UCSD-AML1 (cell line): ENCODE results near the gene TNFRSF19.

Experiments used
- DNase-seq: peaks from one replicate; lab custom pipeline; 2025; ENCODE audit not compliant: unreplicated experiment; lab: John Stamatoyannopoulos, UW

TNFRSF19 gene

GRCh38 chr13:23600534-23600933 lies 30.3 kb downstream of the TNFRSF19 start:
- DNase-seq, result no peak

GRCh38 chr13:23605831-23606230 lies 35.6 kb downstream of the TNFRSF19 start:
- no peak for DNase-seq

DNA sequence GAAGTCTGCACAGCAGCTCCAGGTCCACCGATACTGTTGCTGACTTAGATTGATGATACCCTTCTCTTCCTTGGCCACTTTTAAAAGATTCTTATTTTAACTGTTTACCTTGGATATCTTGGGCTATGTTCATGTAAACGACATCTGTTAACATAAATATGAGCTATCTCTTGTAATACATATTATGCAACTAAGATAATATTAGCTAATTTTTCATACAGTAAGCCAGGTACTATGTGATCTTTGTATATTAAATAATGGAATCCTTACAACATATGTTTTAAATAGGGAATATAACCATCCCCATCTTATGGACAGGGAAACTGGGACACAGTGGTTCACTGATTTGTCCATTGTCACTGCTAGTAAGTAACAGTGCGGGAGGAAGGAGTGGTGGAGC lies 37.9 kb downstream of the TNFRSF19 start:
- no peak for DNase-seq

DNA sequence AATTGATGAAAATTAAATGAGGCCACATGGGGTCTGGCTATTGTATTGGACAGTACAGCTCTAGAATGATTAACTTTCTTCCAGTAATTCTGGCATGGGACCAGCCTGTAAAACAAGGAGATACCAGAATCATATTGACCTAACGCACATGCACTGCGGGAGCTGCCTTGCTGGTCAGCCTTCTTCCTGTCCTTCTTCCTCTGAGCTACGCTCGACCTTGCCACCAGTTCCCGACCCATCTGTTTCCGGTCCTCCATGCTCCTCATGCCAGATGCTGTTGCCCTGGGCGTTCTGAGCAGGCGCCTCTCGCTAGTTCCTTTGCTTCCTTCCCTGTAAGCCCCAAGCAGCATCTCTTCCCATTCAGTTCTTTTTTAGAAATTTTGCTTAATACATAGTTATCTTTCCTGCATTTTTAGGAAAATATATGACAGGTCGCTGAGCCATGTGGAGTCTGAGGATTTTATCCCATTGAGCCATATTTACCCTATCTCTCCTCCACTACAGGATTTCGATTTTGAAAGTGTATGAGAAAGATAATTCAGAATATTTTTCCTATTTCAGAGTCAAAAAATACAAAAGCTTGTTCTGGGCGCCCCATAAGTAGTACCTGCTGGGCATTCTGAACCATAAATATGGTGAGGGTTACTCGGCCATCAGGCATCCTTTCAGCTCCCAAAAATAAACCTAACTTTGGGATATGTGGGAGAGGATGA lies 38.6 kb downstream of the TNFRSF19 start:
- peak; percentile 70 for DNase-seq

GRCh38 chr13:23609414-23609760 lies 39.2 kb downstream of the TNFRSF19 start:
- DNase-seq, result no peak

- DNase-seq, result no peak
Measured at GRCh38 chr13:23609874-23610576, 39.8 kb downstream of the TNFRSF19 start.

DNA sequence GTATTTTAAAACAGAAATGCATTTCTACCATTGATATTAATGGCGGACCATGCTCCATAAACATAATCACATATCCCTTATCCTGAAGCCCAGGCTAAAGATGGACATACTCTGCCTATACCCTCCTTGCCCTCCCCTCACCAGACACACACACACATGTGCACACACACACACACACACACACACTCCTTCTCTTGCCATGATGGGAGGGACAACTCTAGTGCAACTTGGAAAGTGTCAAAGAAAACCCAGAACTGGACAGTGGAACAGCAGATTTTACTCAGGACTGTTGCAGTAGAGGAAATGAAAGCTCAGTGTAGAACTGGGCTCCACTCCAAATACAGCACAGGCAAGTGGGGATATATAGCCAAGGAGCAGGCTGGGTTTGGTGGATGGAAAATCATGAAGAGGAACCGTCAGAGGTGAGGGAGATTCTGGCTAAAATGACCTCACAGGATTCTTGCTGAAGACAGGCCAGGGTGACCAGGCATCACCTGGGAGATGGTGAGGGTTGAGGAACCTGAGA lies 40.8 kb downstream of the TNFRSF19 start:
- DNase-seq, result no peak

DNA sequence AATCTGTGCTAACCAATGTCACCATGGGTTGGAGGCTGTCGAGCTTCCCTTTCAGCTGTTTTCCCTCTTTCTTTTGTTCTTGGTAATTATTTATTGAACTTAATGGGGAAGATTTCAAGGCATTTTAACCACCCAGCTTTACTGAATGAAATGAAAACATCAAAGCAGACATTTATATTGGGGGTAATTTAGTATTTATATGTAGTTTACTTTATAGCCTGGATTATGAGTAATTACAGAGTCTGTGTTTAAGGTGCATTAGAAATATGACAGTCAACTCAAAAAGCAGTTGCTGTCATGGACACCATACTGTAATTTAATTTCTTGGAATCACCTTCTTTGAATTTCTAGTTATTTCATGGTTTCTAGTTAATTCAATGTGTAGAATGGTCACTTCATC lies 42.0 kb downstream of the TNFRSF19 start:
- no peak for DNase-seq

DNA sequence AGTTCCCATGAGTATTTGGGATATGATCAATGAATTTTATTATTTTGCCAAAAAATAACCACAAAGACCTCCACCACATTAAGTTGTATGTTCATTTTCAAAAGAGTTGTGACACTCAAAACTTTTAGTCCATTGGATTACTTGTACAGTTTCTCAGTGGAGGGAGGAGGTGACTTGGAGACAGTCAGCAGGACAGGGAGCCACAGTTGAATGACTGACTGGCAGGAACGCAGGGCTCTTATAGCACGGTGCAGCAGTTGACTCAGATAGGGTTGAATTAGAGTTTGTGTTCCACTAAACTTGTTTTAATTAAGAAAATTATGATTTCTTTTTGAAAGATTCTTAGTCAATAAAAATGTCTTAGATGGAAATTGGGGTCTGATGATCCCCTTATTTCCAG lies 42.5 kb downstream of the TNFRSF19 start:
- DNase-seq, result no peak

- DNase-seq, result no peak
Measured at GRCh38 chr13:23613596-23613995, 43.4 kb downstream of the TNFRSF19 start.

- no peak for DNase-seq
Measured at GRCh38 chr13:23615395-23616081, 45.3 kb downstream of the TNFRSF19 start.

DNA sequence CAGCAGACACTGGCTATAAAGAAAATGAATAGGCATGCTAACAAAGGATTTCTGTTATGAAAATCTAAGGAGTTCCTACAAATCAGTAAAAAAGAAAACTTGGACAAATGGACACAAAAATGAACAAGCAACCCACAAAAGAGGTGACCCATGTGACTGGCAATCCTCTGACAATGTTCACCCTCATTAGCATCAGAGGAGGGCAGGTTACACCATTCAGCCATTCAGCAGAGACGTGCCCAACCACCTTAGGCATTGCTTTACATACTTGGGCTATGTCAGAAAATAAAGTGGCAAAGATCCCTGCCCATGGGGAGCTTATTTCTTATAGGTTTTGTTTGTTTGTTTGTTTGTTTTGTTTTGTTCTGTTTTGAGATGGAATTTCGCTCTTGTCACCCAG lies 46.0 kb downstream of the TNFRSF19 start:
- no peak for DNase-seq

DNA sequence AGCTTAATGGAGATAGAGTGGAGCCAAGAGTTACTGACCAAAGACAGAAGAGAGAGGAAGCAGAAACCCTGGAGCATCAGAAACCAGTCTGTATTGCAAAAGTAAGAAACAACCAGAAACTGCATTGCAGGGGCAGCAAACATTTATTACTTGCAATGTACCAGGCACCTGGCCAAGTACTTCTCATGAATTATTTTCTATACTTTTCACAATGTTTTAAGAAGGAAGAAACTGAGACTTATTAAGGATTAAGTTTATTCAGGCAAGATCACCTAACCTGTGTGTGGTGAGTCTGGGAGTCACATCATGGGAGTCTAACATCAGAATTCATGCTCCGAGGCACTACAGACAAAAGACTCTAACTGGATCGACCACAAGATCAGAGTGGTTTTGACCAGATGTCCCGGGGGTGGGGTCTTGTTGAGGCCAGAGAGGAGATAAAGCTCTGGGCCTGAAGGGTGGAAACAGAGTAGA lies 47.4 kb downstream of the TNFRSF19 start:
- DNase-seq, result no peak

DNA sequence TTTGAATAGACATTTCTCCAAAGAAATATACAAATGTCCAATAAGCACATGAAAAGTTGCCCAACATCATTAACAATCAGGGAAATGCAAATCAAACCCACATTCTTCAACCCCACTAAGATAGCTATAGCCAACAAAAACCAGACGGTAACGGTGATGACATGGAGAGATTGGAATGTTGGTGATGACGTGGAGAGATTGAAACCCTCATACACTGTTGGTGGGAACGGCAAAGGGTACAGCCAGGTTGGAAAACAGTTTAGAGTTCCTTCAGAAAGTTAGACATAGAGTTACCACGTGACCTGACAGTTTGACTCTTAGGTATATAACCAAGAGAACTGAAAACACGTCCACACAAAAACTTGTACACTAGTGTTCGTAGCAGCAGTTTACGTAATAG lies 48.1 kb downstream of the TNFRSF19 start:
- no peak for DNase-seq

DNA sequence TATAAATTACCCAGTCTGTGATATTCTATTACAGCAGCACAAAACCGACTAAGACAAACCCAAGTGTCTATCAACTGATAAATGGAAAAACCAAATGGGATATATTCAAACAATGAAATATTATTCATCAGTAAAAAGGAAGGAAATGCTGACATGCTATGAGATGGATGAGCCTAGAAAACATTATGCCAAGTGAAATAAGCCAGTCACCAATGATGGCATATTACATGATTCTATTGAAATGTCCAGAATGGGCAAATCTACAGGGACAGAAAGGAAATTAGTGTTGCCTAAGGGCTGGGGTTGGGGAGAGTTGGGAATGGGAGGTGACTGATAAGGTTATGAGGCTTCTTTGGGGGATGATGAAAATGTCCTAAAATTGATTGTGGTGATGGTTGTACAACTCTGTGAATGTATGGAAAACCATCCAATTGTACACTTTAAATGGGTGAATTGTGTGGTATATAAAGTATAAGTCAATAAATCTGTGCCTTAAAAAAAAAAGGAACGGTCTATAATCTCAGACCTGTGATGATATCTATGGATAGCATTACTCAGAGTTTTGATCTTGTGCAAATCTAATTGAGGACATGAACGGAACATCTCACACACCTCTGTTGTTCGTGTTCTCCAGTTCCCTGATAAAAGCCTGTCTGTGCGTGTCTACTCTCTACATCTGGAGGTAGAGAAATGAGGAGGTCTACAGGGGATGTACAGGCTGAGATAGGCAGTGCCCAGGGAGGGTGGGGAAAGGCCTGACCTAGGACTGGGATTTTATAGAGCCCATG lies 49.0 kb downstream of the TNFRSF19 start:
- DNase-seq, result no peak

GRCh38 chr13:23620211-23620610 lies 50.0 kb downstream of the TNFRSF19 start:
- no peak for DNase-seq

- DNase-seq, result no peak
Measured at GRCh38 chr13:23620613-23621315, 50.6 kb downstream of the TNFRSF19 start.

GRCh38 chr13:23621316-23621645 lies 51.1 kb downstream of the TNFRSF19 start:
- DNase-seq, result no peak

GRCh38 chr13:23622985-23623384 lies 52.8 kb downstream of the TNFRSF19 start:
- no peak for DNase-seq

DNA sequence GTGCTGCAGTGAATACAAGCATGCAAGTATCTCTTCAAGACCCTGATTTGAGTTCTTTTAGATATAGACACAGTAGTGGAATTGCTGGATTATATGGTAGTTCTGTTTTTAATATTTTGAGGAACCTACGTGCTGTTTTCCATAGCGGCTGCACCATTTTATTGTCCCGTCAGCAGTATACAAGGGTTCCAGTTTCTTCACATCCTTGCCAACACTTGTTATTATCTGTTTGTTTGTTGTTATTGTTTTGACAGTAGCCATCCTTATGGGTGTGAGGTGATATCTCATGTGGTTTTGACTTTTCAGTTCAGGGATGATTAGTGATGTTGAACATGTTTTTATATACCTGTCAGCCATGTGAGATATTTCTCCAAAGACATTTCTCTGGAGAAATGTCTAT lies 53.2 kb downstream of the TNFRSF19 start:
- DNase-seq, result no peak

GRCh38 chr13:23626700-23627099 lies 56.5 kb downstream of the TNFRSF19 start:
- DNase-seq, result no peak
